GM15510 (cell line): ENCODE measurements around the gene SPATA6L.

Source experiments
- POLR2A ChIP-seq: IDR thresholded peaks from 3 replicates; pipeline ENCODE4 v1.6.1; 2011; ENCODE audit warnings: borderline replicate concordance; ENCODE audit not compliant: insufficient read length; ENCODE audit errors: extremely low read depth

SPATA6L gene

GRCh38 chr9:4572184-4572826 is 94.0 kb downstream of the SPATA6L start:
- TF ChIP-seq POLR2A: no peak

DNA sequence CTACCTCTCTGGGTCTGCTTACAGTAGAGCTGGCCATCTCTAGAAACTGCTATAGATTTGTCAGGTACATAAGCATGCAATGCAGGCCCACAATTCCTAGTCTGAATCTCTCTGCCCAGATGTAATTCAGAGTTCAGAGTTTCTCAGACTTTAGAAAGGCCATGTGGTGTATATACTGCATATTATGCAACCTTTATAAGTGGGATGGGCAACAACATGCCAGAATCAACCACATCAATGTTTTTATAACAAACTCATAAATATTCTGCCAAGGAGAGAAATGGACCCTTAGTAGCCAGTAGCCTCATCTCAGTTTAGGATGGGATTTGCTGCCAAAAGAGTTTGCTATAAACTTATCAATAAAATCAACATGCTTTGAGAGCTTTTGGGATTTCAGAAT is 97.2 kb downstream of the SPATA6L start:
- no peak for TF ChIP-seq POLR2A

GRCh38 chr9:4567601-4568000 is 98.7 kb downstream of the SPATA6L start:
- TF ChIP-seq POLR2A: no peak

DNA sequence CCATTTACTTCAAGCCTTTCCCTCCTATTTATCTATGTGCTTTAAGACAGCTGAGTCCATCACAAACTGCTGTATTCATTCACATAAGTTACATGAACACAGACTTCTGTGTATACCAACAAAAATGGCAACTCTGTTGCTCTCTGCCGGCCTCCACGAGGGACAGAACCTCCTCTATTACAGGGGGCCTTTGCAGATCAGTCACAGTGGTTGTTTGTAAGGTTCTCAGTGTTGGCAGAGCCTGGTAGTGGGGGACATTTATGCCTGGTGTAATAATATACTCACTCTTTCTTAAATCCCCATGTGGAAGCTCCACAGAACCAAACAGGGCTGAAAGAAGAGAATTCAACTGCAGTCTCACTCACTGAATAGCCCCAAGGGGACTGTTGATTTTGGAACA is 99.5 kb downstream of the SPATA6L start:
- TF ChIP-seq POLR2A: no peak

DNA sequence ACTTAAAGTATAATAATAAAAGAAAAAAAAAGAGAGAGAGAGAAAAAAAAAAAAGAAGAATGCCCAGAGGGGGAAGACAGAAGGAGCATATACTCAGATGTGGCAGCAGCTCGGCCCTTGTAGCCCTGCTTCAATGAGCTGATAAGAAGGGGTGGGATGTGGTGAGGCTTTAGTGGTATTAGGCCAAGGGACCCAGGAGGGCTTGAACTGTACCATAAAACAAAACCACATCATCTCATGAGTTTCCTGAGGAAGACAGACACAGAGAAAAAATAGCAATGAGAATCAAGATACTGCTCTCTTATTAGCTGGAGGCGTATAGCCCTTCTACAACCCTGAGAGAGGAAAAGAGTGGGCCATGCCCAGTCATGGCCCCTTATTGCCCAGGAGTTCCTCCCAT is 103.2 kb downstream of the SPATA6L start:
- TF ChIP-seq POLR2A: no peak

GRCh38 chr9:4559261-4560182 is 106.8 kb downstream of the SPATA6L start:
- no peak for TF ChIP-seq POLR2A

- no peak for TF ChIP-seq POLR2A
Measured at GRCh38 chr9:4558371-4558998, 107.8 kb downstream of the SPATA6L start.

DNA sequence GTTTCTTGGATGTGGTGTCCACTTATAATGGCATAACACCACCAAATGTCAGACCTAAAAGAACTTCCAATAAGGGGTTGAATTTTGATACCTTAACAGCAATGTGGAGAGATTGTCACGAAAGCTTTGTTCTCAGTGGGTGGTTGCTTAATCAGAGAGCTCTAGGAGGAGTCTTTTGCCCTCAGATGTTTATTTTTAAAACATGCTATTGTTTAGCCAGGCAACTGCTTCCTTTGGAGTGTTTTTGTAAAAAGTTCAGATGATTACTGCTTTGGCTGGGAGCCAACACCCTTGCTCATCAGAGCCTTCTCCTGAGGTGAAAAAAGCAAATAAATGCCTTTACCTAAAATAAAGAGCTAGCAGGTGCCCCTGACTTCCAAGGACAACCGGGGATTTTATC is 111.0 kb downstream of the SPATA6L start:
- TF ChIP-seq POLR2A: no peak

DNA sequence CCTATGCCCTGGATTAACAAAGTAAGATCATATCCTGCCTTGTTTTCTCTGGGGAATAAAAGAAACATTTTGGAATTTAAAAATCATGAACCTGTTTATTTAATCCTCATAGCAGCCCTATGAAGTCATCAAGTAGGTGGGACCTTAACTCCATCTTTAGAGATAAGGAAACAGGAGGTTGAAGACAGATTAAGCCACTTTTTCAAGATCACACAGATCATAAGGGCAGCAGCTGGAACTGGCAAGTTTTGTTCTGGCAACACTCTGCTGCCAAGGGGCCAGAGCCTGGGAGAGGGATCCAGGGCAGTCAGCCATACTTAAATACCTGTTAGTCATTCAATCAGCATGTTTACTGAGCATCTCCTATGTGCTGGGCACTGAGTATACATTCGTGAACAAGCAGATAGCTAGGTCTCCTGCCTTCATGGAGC is 112.3 kb downstream of the SPATA6L start:
- TF ChIP-seq POLR2A: no peak

- no peak for TF ChIP-seq POLR2A
Measured at GRCh38 chr9:4550777-4551484, 115.3 kb downstream of the SPATA6L start.

DNA sequence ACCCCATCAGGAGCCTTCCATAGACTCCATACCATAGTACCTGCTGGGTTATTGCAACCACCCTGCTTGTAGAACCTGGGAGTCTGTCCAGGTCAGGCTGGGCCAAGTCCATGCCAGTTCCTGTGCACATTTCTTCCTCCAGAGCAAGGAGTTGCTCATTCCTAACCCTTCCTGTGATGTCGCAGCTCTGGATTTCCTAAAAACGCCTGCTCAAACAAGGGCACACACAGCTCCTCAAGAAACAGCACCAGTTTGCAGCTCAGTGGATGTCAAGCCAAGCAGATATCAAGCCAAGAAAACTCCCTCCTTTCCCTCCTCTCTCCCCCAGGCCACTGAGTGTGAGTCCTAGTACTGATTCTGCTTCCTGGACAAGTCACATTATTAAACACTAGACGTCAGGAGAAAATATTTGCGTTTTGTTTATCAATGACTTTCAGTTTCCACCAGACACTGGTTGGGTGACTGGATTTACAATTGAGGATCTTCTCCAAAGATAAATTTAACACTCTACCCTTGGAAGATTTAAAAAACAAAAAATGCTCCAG is 116.5 kb downstream of the SPATA6L start:
- TF ChIP-seq POLR2A: no peak

DNA sequence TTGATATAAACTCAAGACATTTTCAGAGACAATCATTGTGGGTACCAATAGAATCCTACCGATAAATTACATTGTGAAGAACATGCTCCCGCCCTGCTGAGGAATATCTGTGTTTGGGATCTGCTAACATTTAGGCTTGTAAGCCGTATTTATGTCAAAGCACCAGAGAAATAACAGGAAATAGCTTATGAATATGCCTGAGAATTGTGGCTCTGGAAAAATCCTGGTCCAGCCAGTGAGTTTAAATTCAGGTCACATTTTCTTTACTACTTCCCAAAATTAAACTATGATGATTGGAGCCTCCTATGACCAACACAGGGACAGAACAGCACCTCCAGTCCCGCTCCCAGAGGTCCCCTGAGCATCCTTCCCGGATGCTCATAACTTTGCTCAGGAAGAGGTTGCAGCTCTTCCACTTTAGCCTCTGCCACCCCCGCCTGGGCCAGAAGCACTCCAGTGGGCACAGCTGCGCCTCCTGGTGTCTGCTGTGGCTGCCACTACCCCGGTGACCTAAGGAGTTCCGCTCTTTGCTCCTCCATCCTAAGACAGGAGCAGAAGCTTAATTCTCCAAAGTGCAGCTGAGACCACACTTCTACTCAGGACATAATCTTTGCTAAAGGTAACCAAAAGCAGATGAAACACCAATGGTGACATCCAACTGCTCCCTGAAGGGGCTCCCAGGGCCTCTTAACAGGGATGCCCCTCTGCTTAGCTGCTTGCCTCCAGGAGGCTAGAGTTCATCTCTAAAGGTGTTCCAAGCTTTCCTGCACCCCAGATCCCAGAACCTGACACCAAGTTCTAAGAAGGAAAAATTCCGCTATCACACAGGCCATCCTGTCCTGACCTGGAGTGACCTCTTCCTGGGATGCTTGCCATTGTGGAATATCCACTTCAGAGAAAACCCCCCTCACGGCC is 117.2 kb downstream of the SPATA6L start:
- TF ChIP-seq POLR2A: no peak
